H1 (cell line): ENCODE results near the gene ASB16. TPM values are rescaled to one million over a fixed set of nuclear protein-coding genes. Genes with fewer than 3 reads are reported as not detected.

Experiments used
- CTCF ChIA-PET: fragments of 300-600 bp; sonication (Branson Sonifier 250); formaldehyde crosslinking; loops from one replicate; lab custom pipeline; 2021; ENCODE audit not compliant: partially characterized antibody; lab: Charles Lee
- POLR2A ChIA-PET: fragments of 300-600 bp; sonication (Branson Sonifier 250); formaldehyde crosslinking; loops from one replicate; lab custom pipeline; 2021; ENCODE audit warnings: inconsistent platforms; ENCODE audit not compliant: partially characterized antibody; lab: Charles Lee
- DNase-seq, 2 experiments: peaks; one replicate each; pipeline versions ENCODE4 v3.0.0 to v3.0.0-alpha.2; 2010 to 2022; ENCODE audit warnings: low spot score in 2 of 2, low read depth in 1 of 2, mixed read lengths in 1 of 2
- FAIRE-seq: peaks from 2 replicates; lab custom pipeline; 2011; peaks lifted over from hg19 to GRCh38; lab: Jason Lieb, UNC
- H2AFZ ChIP-seq: 2 replicates; pipeline ENCODE4 v1.8.1; 2012; ENCODE audit warnings: low read length, inconsistent platforms
- H2AK5ac ChIP-seq: 2 replicates; pipeline ENCODE4 v1.6.1; 2013; ENCODE audit warnings: low read depth, low read length
- H2BK120ac ChIP-seq: replicated peaks from 2 replicates; pipeline ENCODE3; 2013; ENCODE audit warnings: low read depth, low read length, inconsistent platforms
- H2BK12ac ChIP-seq: 2 replicates; pipeline ENCODE4 v1.6.1; 2013; ENCODE audit warnings: low read depth, low read length
- H2BK15ac ChIP-seq: 2 replicates; pipeline ENCODE4 v1.6.1; 2013; ENCODE audit warnings: low read length
- H2BK20ac ChIP-seq: 2 replicates; pipeline ENCODE4 v1.6.1; 2013; ENCODE audit warnings: low read length
- H2BK5ac ChIP-seq: 2 replicates; pipeline ENCODE4 v1.6.1; 2013; ENCODE audit warnings: low read depth, low read length
- H3K14ac ChIP-seq: 2 replicates; pipeline ENCODE4 v1.6.1; 2013; ENCODE audit warnings: inconsistent platforms; ENCODE audit not compliant: insufficient read length
- H3K18ac ChIP-seq: 2 replicates; pipeline ENCODE4 v1.6.1; 2013; ENCODE audit warnings: low read length; ENCODE audit errors: extremely low read depth
- H3K23ac ChIP-seq: 2 replicates; pipeline ENCODE4 v1.6.1; 2013; ENCODE audit warnings: inconsistent platforms; ENCODE audit not compliant: insufficient read length
- H3K23me2 ChIP-seq: 2 replicates; pipeline ENCODE4 v1.6.1; 2013; ENCODE audit warnings: low read depth, low read length
- H3K27ac ChIP-seq: 2 replicates; pipeline ENCODE4 v1.6.1; 2011; ENCODE audit warnings: low read depth, low read length, inconsistent platforms
- H3K27me3 ChIP-seq, 4 experiments: replicated peaks in 1 of 4; 1 replicate in 1 of 4; 2 replicates in 3 of 4; pipeline versions ENCODE4 v1.6.1 to v1.8.1; 2011 to 2013; ENCODE audit warnings: low read length in 3 of 4, mild to moderate bottlenecking in 3 of 4, inconsistent platforms in 2 of 4, mixed read lengths in 2 of 4, moderate library complexity in 1 of 4; ENCODE audit not compliant: control insufficient read depth in 3 of 4, insufficient read depth in 3 of 4; ENCODE audit errors: extremely low read depth in 1 of 4
- H3K36me3 ChIP-seq, 4 experiments: 2 replicates each; pipeline versions ENCODE4 v1.6.1 to v1.8.1; 2011 to 2013; ENCODE audit warnings: mild to moderate bottlenecking in 4 of 4, low read length in 3 of 4, moderate library complexity in 2 of 4, control low read depth in 1 of 4, inconsistent platforms in 1 of 4; ENCODE audit not compliant: insufficient read depth in 4 of 4, control insufficient read depth in 2 of 4
- H3K4ac ChIP-seq: replicated peaks from 2 replicates; pipeline ENCODE3; 2013; ENCODE audit warnings: low read length, low read depth, mixed read lengths, inconsistent platforms; ENCODE audit not compliant: insufficient read length
- H3K4me1 ChIP-seq, 4 experiments: replicated peaks in 1 of 4; 1 replicate in 1 of 4; 2 replicates in 3 of 4; pipeline versions ENCODE4 v1.6.1 to v1.8.1; 2011 to 2013; ENCODE audit warnings: low read length in 3 of 4, inconsistent platforms in 2 of 4, mixed read lengths in 1 of 4; ENCODE audit not compliant: insufficient read depth in 4 of 4, control insufficient read depth in 3 of 4
- H3K4me2 ChIP-seq, 2 experiments: 2 replicates each; pipeline versions ENCODE4 v1.6.1 to v1.8.1; 2011 to 2013; ENCODE audit warnings: low read depth in 2 of 2, low read length in 2 of 2, control low read depth in 1 of 2, inconsistent platforms in 1 of 2, mild to moderate bottlenecking in 1 of 2; ENCODE audit not compliant: insufficient read depth in 1 of 2
- H3K4me3 ChIP-seq, 4 experiments: fragments of 200-600, 300-600 bp in 1 of 4; sonication (generic), shearing (Covaris generic), sonication (Bioruptor Twin) in 1 of 4; 2 replicates each; pipeline versions ENCODE4 v1.5.1 to v1.8.1; 2011 to 2016; ENCODE audit warnings: low read length in 4 of 4, low read depth in 3 of 4, control low read depth in 2 of 4, inconsistent platforms in 2 of 4, mild to moderate bottlenecking in 2 of 4, mixed read lengths in 1 of 4, moderate library complexity in 1 of 4; ENCODE audit not compliant: insufficient read depth in 2 of 4; ENCODE audit errors: extremely low read depth in 1 of 4
- H3K56ac ChIP-seq: replicated peaks from 2 replicates; pipeline ENCODE3; 2013; ENCODE audit warnings: low read depth, mild to moderate bottlenecking, mixed read lengths, low read length, inconsistent platforms; ENCODE audit not compliant: insufficient read length
- H3K79me1 ChIP-seq: 2 replicates; pipeline ENCODE4 v1.6.1; 2013; ENCODE audit warnings: low read depth, low read length, control low read depth
- H3K79me2 ChIP-seq, 2 experiments: 2 replicates each; pipeline versions ENCODE4 v1.6.1 to v1.8.1; 2012 to 2013; ENCODE audit warnings: low read length in 2 of 2, mild to moderate bottlenecking in 2 of 2, inconsistent platforms in 1 of 2; ENCODE audit not compliant: insufficient read depth in 2 of 2, control insufficient read depth in 1 of 2
- H3K9ac ChIP-seq, 4 experiments: replicated peaks in 1 of 4; 1 replicate in 1 of 4; 2 replicates in 3 of 4; pipeline versions ENCODE4 v1.6.1 to v1.8.1; 2011 to 2013; ENCODE audit warnings: low read depth in 3 of 4, low read length in 3 of 4, control low read depth in 2 of 4, mild to moderate bottlenecking in 2 of 4, moderate library complexity in 2 of 4, inconsistent platforms in 1 of 4; ENCODE audit errors: extremely low read depth in 1 of 4
- H3K9me3 ChIP-seq, 2 experiments: 2 replicates each; pipeline versions ENCODE4 v1.6.1 to v1.8.1; 2012 to 2013; ENCODE audit warnings: mild to moderate bottlenecking in 2 of 2, moderate library complexity in 2 of 2, control low read depth in 1 of 2, inconsistent platforms in 1 of 2, low read depth in 1 of 2, low read length in 1 of 2, mixed read lengths in 1 of 2; ENCODE audit not compliant: insufficient read depth in 2 of 2
- H4K20me1 ChIP-seq, 2 experiments: replicated peaks in 1 of 2; 2 replicates each; pipeline versions ENCODE3 to v1.8.1; 2011 to 2013; ENCODE audit warnings: inconsistent platforms in 2 of 2, low read length in 2 of 2, mild to moderate bottlenecking in 1 of 2; ENCODE audit not compliant: insufficient read depth in 2 of 2, control insufficient read depth in 1 of 2
- H4K5ac ChIP-seq: 2 replicates; pipeline ENCODE4 v1.6.1; 2013; ENCODE audit warnings: low read length, low read depth, mixed read lengths, inconsistent platforms; ENCODE audit not compliant: insufficient read length
- H4K8ac ChIP-seq: 2 replicates; pipeline ENCODE4 v1.8.0; 2013; ENCODE audit warnings: mild to moderate bottlenecking, moderate library complexity, low read length, inconsistent platforms; ENCODE audit not compliant: insufficient read depth; ENCODE audit errors: extremely low read depth
- H4K91ac ChIP-seq: replicated peaks from 2 replicates; pipeline ENCODE3; 2013; ENCODE audit warnings: low read length, mixed read lengths, inconsistent platforms; ENCODE audit not compliant: insufficient read length
- CREB1 ChIP-seq: IDR thresholded peaks from 2 replicates; pipeline ENCODE4 v1.6.1; 2012; ENCODE audit warnings: inconsistent platforms
- WGBS, 2 experiments: shearing (Covaris generic) in 1 of 2; methylation state at CpG; one replicate each; pipeline versions ENCODE4 v1.1.6 to v1.1.7; 2013 to 2015; ENCODE audit warnings: low lambda C conversion rate in 2 of 2, mixed read lengths in 2 of 2, inconsistent platforms in 1 of 2, low coverage in 1 of 2, missing lambda C conversion rate in 1 of 2; ENCODE audit not compliant: insufficient replicate concordance in 2 of 2, insufficient coverage in 1 of 2, insufficient read length in 1 of 2; ENCODE audit errors: extremely low coverage in 1 of 2, missing lambda C conversion rate in 1 of 2; 5-methylcytosine and 5-hydroxymethylcytosine counted together
- polyA plus RNA-seq, 7 experiments: library from polyadenylated mRNA; depleted of rRNA in 3 of 7; stranded (reverse) in 5 of 7; unstranded in 2 of 7; fragments of >200 nt in 5 of 7; fragments of 200-250 nt in 2 of 7; gene quantifications; 1 replicate in 5 of 7; 2 replicates in 1 of 7; 4 replicates in 1 of 7; pipeline versions ENCODE4 v1.2.1 to v1.2.3, GENCODE V29; 2011 to 2013; ENCODE audit warnings: missing spikeins in 2 of 7, mixed read lengths in 2 of 7
- total RNA-seq: library from RNA; stranded (reverse); fragmentation: NEBNext Ultra II Directional; extraction: Animal tissue kit (Norgen Biotek cat#: 25700); gene quantifications from 2 replicates; pipeline ENCODE4 v1.2.1, GENCODE V29; 2021

ASB16 gene
- total and polyA plus RNA-seq, 2 of the 8 experiments (the other 6 are each of a cell fraction or from before 2014, with no cell fraction given): 0.05 TPM; not detected in 1

GRCh38 chr17:44144966-44145739 lies 25.4 kb upstream of the ASB16 start:
- Histone ChIP-seq H3K9ac (no peak overlapping the region), H2BK5ac (no peak overlapping the region), H3K36me3 (peaks cover 14 to 42% (median 40%) of the 10 kb centered on the region in 4 experiments), H3K27ac (no peak overlapping the region), H3K23ac (no peak overlapping the region), H3K79me2 (peaks cover 0 to 29% of the 10 kb centered on the region in 2 experiments; a peak in 2 of 4 replicates), H2AK5ac (no peak overlapping the region), H3K79me1 (peaks cover 11% of the 10 kb centered on the region), H3K56ac (no peak overlapping the region), H3K23me2 (no peaks in the 10 kb centered on the region), H4K5ac (no peak overlapping the region), H2BK20ac (no peak overlapping the region), H4K20me1 (peaks cover 4 to 6% of the 10 kb centered on the region in 2 experiments), H2BK120ac (no peak overlapping the region), H3K9me3 (no peaks in the 10 kb centered on the region), H4K8ac (no peak overlapping the region), H4K91ac (no peak overlapping the region), H3K4me3 (no peak overlapping the region), H3K18ac (no peak overlapping the region), H3K4me2 (no peak overlapping the region), H3K27me3 (no peaks in the 10 kb centered on the region), H2BK15ac (no peak overlapping the region), H3K4me1 (peaks cover 0 to 2% (median 0%) of the 10 kb centered on the region in 4 experiments; a peak in 3 of 7 replicates), H2BK12ac (no peak overlapping the region), H2AFZ (no peak overlapping the region), H3K14ac (no peak overlapping the region), H3K4ac (no peak overlapping the region)
- FAIRE-seq (no peak), DNase-seq (no peak)
- ChIA-PET POLR2A (interaction anchor here (0.5 to 2.1 kb wide), 5 partner anchors 10 to 172 kb away, joined by 3 to 8 read pairs (median 3); partner anchors contain the start of gene TMUB2), CTCF (interaction anchor here (1.2 to 2.7 kb wide), 5 partner anchors 23 to 35 kb away, joined by 3 to 12 read pairs (median 4); partner anchors contain the start of gene ASB16)
- no peak for TF ChIP-seq CREB1
- WGBS, 2 experiments: 87% methylated on average over 7 of the region's 7 CpGs; no CpG with 5 or more reads in 1 of the 2 experiments
